ENCODE data around the gene RDM1. TPM values are rescaled to one million over a fixed set of nuclear protein-coding genes. Genes with fewer than 3 reads are reported as not detected.

The RDM1 gene
- total and polyA plus RNA-seq, 2 of the 4 experiments (the other 2 are of a cell fraction) = 0.18 TPM; not detected in 1

DNA sequence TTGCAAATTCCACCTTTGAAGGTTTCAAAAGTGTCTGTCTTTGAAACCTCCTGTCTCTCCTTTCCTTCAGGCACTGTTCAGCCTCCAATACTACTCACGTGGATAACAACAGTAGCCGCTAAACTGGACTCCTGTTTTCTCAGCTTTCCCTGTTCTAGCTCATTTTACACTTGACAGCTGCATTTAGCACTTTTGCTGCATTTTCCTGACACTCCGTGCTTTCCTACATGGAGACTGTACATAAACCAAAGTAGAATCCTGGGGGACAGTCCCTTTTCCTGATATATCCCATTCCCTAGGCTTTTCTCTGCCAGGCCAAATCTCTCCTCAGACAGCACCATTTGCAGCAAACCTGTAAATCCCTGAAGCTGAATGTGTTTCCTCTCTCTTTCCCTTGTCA lies 54.0 kb downstream of the RDM1 start:
- no peak overlapping the region for H4K8ac ChIP-seq (ENCODE audit: low read depth in 2 of 2, low read length in 2 of 2)
- H2AFZ ChIP-seq (replicated peaks; ENCODE audit: low read length, poor library complexity) = no peak overlapping the region
- dilution Hi-C loops (cut with HindIII; ENCODE audit: low sequenced_read_pairs, unreplicated experiment) (no loop called here), intact Hi-C loops (cut with micrococcal nuclease) (no loop called here), in situ Hi-C loops (cut with MboI; ENCODE audit: low sequenced_read_pairs) (no loop called here)
- H3K36me3 ChIP-seq (ENCODE audit: control insufficient read depth, insufficient read depth, low read length) = no peaks in the 10 kb centered on the region
- no peaks in the 10 kb centered on the region for H3K9me3 ChIP-seq (ENCODE audit: control insufficient read depth, insufficient read depth, low read length)
- no peak overlapping the region for H2BK120ac ChIP-seq (ENCODE audit: low read depth, low read length)
- no peaks in the 10 kb centered on the region for H3K79me1 ChIP-seq (ENCODE audit: low read depth in 1 of 2, low read length in 2 of 2)
- no peak overlapping the region for H3K4me3 ChIP-seq (ENCODE audit: insufficient read depth, low read depth, low read length)
- no peak overlapping the region for H3K23ac ChIP-seq (ENCODE audit: low read depth, low read length)
- no peaks in the 10 kb centered on the region for H3K9me1 ChIP-seq (ENCODE audit: insufficient read depth, low read length)
- no peak overlapping the region for H4K91ac ChIP-seq (ENCODE audit: insufficient read depth, low read depth, low read length)
- no peak overlapping the region for H3K4ac ChIP-seq (ENCODE audit: low read depth, low read length)
- no peaks in the 10 kb centered on the region for H3K4me1 ChIP-seq (ENCODE audit: control insufficient read depth, insufficient read depth, low read length)
- TF ChIP-seq FOS (IDR thresholded peaks at IDR 0.05; ENCODE audit: low read depth, low read length) = no peak
- TF ChIP-seq, protein P1, sequence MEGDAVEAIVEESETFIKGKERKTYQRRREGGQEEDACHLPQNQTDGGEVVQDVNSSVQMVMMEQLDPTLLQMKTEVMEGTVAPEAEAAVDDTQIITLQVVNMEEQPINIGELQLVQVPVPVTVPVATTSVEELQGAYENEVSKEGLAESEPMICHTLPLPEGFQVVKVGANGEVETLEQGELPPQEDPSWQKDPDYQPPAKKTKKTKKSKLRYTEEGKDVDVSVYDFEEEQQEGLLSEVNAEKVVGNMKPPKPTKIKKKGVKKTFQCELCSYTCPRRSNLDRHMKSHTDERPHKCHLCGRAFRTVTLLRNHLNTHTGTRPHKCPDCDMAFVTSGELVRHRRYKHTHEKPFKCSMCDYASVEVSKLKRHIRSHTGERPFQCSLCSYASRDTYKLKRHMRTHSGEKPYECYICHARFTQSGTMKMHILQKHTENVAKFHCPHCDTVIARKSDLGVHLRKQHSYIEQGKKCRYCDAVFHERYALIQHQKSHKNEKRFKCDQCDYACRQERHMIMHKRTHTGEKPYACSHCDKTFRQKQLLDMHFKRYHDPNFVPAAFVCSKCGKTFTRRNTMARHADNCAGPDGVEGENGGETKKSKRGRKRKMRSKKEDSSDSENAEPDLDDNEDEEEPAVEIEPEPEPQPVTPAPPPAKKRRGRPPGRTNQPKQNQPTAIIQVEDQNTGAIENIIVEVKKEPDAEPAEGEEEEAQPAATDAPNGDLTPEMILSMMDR (conservative IDR thresholded peaks at IDR 0.05; ENCODE audit: low read depth, low read length) = no peak
- no peak for TF ChIP-seq RCOR1 (IDR thresholded peaks at IDR 0.05; ENCODE audit: insufficient replicate concordance, low read length)
- no peak for TF ChIP-seq CEBPB (IDR thresholded peaks at IDR 0.05; ENCODE audit: low read depth, low read length)
- no peak for TF ChIP-seq MAFK (IDR thresholded peaks at IDR 0.05; ENCODE audit: low read depth, low read length)
- TF ChIP-seq RFX5 (IDR thresholded peaks at IDR 0.05; ENCODE audit: low read depth, low read length) = no peak
- TF ChIP-seq SMC3 (IDR thresholded peaks at IDR 0.05; ENCODE audit: low read depth, low read length) = no peak
- TF ChIP-seq MXI1 (IDR thresholded peaks at IDR 0.05; ENCODE audit: borderline replicate concordance, low read depth, low read length) = no peak
- no peak for TF ChIP-seq NFE2L2 (IDR thresholded peaks at IDR 0.05; ENCODE audit: low read depth, low read length)
- no peak for TF ChIP-seq MAZ (IDR thresholded peaks at IDR 0.05; ENCODE audit: borderline replicate concordance, low read depth, low read length)
- no peak for TF ChIP-seq RAD21 (IDR thresholded peaks at IDR 0.05; ENCODE audit: low read length)
- TF ChIP-seq, protein P2, sequence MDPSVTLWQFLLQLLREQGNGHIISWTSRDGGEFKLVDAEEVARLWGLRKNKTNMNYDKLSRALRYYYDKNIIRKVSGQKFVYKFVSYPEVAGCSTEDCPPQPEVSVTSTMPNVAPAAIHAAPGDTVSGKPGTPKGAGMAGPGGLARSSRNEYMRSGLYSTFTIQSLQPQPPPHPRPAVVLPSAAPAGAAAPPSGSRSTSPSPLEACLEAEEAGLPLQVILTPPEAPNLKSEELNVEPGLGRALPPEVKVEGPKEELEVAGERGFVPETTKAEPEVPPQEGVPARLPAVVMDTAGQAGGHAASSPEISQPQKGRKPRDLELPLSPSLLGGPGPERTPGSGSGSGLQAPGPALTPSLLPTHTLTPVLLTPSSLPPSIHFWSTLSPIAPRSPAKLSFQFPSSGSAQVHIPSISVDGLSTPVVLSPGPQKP (IDR thresholded peaks at IDR 0.05; ENCODE audit: borderline replicate concordance, low read depth, low read length) = no peak
- no peak for TF ChIP-seq BHLHE40 (IDR thresholded peaks at IDR 0.05; ENCODE audit: low read depth, low read length)
- H3K4me2 ChIP-seq (ENCODE audit: low read depth, low read length) = no peak overlapping the region
- no peak overlapping the region for H2BK20ac ChIP-seq (ENCODE audit: low read depth, low read length)
- no peak overlapping the region for H2BK15ac ChIP-seq (ENCODE audit: low read depth, low read length)
- DNase-seq (no peak), ATAC-seq (ENCODE audit: low read depth) (no peak)
- H3K27ac ChIP-seq (ENCODE audit: insufficient read depth, low read length) = no peak overlapping the region
- H3K27me3 ChIP-seq (ENCODE audit: control insufficient read depth, insufficient read depth, low read length) = peaks cover 3% of the 10 kb centered on the region; the same call in 1 of the 2 replicates
- POLR2A ChIA-PET (ENCODE audit: unreplicated experiment) = no interaction called here
- H3K14ac ChIP-seq (replicated peaks; ENCODE audit: low read depth, low read length) = no peak overlapping the region
- no peaks in the 10 kb centered on the region for H4K20me1 ChIP-seq (ENCODE audit: insufficient read depth, low read length)
- H2AK5ac ChIP-seq (ENCODE audit: low read depth, low read length) = no peak overlapping the region
- WGBS, 2 experiments (ENCODE audit: extremely low coverage in 2 of 2, insufficient read length in 1 of 2) = 75% methylated on average over 1 of the region's 3 CpGs; no CpG with 5 or more reads in 1 of the 2 experiments
- H3K56ac ChIP-seq (ENCODE audit: extremely low read depth, insufficient read depth, low read length) = no peak overlapping the region
- H3K18ac ChIP-seq (ENCODE audit: low read depth, low read length) = no peak overlapping the region
- H2AK9ac ChIP-seq (replicated peaks; ENCODE audit: low read depth, low read length, poor library complexity) = no peak overlapping the region
- H3K9ac ChIP-seq (ENCODE audit: low read depth, low read length) = no peak overlapping the region
- BruUV-seq (replicated peaks) = no TSS peak
- H2BK5ac ChIP-seq (ENCODE audit: low read depth, low read length, poor library complexity, severe bottlenecking) = no peak overlapping the region
- CTCF ChIA-PET = interaction anchor here (1.0 kb wide), 1 partner anchor 22 kb away, joined by 3 read pairs; no protein-coding TSS in a partner anchor
- H4K5ac ChIP-seq (ENCODE audit: low read depth, low read length) = no peak overlapping the region
